Activated gamma-delta T cell treated with anti-CD3 and anti-CD28 coated beads, Interleukin-2, amount 50 U/mL, for 16 hours (primary cell): ENCODE results near the gene GTPBP10.
"Not testable (repeated sequence)": the region's sequence is repeated elsewhere in the genome, so short reads cannot be mapped to it uniquely, and the experiment has no call there.

ENCODE experiments used
- DNase-seq: peaks from one replicate; pipeline ENCODE4 v3.0.0-alpha.2; 2020; ENCODE audit warnings: low read depth

GTPBP10 gene

DNA sequence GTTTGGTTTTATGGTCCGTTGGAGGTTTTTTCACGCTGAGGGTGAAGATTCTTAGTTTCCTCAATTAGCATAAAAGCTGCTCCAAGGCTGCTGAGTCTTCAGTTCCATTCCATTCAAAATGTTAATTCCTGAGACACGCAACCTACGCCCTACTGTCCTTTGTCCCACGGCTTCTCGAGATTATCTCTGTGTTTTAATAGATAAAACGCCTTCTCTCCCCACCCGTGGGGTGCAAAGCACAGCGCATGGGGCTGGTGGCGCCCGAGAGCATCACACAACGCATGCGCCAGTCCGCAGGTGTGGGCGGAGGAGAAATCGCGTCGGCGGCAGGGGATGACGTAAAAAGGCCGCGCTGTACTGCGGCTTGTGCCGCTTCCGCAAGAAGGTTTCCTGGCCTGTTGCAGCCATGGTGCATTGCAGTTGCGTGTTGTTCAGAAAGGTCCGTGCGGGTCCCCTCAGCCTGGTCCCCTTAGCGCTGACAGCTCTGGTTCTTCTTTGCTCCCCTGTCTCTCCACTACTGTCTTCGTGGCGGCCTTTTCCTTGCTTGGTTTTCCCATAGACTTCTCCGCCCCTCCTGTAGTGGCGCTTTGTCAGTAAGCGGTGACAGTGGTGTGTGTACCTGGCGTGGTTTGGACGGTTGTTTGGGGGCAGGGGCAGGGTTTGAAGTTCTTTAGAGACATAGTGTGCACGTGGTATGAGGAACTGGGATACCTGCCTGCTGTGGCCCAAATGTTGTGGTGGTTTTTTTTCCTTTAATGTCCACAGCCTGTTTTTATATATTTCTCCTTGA is at the start of gene GTPBP10:
Gene GTPBP10 (plus strand): TSS at position 381 of the 790 bp plus-strand sequence. CDS start 26 bp downstream, at position 407.
- DNase-seq, result peak; percentile 94

DNA sequence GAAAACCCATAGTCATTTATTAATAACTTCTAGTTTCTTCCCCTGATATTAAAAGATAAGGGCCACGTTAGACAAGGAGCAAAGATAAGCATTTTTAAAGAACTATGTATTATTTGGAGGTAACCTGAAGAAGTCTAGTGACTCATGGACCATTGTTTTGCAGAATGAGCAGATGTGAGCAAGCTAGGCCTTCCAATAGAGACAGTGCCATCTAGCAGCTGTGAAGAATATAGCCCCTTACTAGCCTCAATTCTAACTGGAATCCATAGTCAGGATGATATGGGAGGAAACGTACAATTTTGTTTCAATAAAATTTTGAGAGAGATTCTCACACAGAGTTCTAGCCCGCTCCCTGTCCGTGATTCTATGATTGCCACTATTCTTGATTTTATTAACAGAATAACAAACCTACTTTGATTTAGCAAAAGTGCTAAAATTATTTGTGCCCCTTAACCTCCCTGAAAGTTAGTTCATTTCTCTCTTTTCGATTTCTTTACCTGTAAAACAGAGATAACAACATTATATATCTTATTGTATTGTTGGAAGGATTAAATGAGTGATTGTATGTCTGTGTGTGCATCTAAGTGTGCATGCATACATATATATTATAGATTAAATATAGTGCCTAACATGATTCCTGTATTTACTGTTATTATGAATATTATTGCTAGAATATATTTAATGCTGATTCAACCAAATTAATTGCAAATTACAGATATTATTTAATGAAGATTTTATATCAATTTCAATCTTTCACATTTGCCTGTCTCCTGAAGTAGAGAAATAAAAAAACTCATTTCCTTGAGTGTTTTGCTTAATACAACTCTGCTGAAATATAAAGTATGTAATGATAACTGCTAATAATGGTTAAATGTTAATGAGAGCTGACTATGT is 48.1 kb upstream of the GTPBP10 start:
- no peak for DNase-seq

- DNase-seq, result no peak
Observed at GRCh38 chr7:90303241-90303640, 43.3 kb upstream of the GTPBP10 start.

DNA sequence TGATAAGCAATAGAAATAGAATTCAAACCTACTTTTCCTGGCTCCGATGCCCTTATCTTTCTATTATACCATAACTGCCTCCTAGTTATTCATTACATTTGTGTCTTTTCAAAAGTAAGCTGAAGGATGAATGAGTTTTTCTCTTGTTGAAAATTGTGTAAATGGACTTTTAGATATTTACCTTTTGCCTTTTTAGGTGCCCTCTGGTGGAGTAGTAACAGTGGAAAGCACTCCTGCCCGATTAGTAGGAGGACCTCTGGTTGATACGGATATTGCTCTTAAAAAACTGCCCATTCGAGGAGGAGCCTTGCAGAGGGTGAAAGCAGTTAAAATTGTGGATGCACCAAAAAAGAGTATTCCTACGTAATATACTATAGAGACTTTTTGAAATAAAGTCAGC is 36.6 kb upstream of the GTPBP10 start:
- DNase-seq, result no peak

DNA sequence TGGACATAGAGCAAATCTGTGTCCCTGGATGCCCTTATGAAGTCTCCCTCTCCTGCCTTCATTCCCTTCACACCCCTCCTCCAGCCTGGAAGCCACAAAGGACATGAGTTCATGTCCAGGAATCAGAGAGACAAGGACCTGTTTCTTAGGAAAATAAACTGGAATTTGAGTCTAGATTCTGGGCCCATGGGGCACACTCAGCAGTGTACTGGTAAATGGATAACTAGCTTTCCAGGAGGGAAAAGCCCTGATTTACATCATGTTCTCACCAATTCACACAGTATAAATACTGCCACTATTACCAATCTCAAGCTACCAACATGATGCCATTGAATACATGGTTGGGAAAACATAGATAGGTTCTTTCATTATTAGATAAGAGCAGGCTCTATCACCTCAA is 35.3 kb upstream of the GTPBP10 start:
- DNase-seq, result no peak

DNA sequence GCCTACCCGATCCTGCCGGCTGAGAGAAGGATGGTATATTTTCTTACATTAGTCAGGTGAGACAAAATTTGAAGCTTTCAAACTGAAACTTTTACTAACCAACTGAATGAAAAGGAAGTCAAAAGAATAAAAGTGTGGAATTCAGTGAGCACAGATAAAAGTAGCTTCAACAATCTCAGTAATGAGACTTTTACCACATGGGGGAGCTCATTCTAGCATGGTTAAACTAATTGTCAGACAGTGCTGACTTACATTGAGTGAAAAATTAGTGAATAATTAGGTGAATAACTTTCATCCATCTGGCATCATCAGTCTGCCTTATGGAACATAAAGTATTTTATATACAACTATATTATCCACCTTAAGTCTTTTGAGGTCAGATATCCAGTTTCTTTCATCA is 33.8 kb upstream of the GTPBP10 start:
- DNase-seq, result no peak

DNA sequence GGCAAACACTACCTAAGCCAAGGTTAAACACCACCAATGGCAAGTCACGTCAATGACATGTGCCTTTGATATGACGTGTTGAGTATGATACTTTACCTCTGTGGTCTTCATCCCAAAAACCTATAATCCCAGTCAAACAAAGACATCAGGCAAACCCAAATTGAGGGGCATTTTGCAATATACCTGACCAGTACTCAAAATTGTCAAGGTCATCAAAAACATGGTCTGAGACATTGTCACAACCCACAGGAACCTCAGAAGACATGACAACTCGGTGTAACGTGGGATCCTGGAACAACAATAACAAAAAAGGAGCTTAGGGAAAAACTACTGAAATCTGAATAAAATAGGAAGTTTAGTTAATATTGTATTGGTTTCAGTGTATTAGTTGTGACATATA is 32.6 kb upstream of the GTPBP10 start:
- no peak for DNase-seq

DNA sequence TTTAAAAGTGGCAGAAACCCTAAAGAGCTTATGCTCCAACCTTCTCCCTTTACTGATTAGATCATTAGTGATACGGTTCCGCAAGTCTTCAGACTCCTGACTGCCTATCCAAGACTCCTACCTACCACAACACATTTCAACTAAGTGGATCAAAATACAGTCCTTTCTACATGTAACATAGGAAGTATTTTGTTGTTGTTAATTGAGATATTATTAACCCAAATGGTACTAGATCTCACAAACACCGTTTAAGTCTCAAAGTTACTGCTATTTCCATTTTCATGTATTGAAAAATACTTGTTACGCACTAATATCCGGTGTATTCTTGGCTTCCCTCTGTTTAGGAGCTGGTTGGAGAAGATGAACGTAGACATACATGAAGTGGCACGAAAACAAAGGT is 26.5 kb upstream of the GTPBP10 start:
- DNase-seq, result no peak

- DNase-seq, result no peak
Observed at GRCh38 chr7:90320418-90320800, 26.1 kb upstream of the GTPBP10 start.

GRCh38 chr7:90320801-90321494 is 25.6 kb upstream of the GTPBP10 start, which contains the start of gene FAM237B:
Gene FAM237B, minus strand, starts transcription at chr7:90321304. Its CDS starts 1,556 bp downstream, at chr7:90319748.
- no peak for DNase-seq

- DNase-seq, result no peak
Observed at GRCh38 chr7:90322837-90323236, 23.7 kb upstream of the GTPBP10 start.

GRCh38 chr7:90326500-90326899 is 20.0 kb upstream of the GTPBP10 start:
- DNase-seq, result no peak

- no peak for DNase-seq
Observed at GRCh38 chr7:90334193-90334843, 12.2 kb upstream of the GTPBP10 start.

DNA sequence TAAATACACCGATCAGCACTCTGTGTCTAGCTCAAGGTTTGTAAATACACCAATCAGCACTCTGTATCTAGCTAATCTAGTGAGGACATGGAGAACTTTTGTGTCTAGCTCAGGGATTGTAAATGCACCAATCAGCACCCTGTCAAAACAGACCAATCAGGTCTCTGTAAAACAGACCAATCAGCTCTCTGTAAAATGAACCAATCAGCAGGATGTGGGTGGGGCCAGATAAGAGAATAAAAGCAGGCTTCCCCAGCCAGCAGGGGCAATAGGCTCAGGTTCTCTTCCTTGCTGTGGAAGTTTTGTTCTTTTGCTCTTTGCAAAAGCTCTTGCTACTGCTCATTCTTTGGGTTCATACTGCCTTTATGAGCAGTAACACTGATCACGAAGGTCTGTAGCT is 11.6 kb upstream of the GTPBP10 start:
- not testable (repeated sequence) for DNase-seq

GRCh38 chr7:90337106-90337505 is 9.4 kb upstream of the GTPBP10 start:
- no peak for DNase-seq

DNA sequence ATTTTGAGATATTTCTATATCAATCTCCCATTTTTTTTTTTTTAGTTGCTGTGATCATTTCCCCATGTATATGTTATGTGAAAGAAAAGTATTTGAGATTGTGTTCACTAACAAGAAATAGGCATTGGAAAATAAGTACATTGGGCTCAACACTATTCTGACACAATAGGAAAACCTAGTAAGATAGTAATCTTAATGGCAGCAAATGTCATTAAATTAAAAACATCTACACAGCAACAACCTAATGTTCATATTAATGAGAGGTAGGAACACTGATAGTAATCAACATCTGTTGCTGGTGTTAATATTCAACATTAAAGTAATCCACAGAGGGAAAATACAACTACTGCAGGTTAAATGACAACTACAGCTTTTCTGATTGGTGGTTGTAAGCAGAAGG is 1.5 kb upstream of the GTPBP10 start:
- DNase-seq, result no peak

DNA sequence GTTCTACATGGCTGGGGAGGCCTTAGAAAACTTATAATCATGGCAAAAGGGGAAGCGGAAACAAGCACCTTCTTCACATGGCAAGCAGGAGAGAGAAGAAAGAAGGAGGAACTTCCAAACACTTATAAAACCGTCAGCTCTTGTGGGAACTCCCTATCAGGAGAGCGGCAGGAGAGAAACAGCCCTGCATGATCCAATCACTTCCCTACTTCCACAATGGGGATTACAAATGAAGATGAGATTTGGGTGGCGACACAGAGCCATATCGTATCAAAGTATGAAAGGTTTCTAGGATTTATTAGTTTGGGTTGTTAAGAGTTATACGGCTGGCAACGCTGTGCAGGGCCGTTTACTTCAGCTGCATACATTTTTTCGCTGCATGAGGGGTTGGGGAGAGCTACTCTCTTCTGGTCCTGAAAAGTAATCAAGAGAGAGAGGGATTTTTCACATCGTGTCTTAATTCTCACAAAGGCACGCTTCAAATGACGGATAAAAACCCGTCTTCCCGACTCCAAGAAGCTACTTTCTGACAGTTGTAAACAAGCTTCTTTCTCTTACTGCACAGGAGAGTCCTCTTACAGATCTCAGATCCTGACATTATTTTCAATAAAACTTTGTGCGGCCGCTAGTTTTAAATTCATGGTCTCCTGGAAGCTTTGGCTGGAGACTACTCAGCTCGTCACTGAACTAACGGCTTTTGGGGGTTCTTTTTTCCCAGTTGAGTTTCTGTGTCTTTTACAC is 751 bp upstream of the GTPBP10 start:
- no peak for DNase-seq

- no peak for DNase-seq
Observed at GRCh38 chr7:90347759-90348158, 1.2 kb downstream of the GTPBP10 start.

DNA sequence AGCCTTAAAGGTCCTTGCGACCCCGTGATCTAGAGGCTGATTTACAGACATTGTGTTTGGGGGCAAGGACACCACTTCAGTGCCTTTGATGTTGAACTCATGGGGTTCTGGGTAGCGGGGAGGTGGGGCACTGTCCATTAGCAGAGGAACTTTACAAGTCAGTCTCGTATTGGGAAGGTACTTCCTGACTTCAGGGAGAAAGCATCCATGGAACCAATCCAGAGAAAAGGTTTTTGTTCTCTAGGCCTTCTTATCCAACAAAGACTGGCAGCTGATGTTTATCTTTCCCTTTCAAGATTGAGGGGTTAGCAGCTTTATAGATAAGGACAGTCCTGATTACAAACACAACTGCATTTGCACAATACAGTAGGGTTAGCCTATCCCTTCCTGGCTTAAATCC is 2.8 kb downstream of the GTPBP10 start:
- DNase-seq, result no peak

- not testable (repeated sequence) for DNase-seq
Observed at GRCh38 chr7:90350032-90350431, 3.5 kb downstream of the GTPBP10 start.

DNA sequence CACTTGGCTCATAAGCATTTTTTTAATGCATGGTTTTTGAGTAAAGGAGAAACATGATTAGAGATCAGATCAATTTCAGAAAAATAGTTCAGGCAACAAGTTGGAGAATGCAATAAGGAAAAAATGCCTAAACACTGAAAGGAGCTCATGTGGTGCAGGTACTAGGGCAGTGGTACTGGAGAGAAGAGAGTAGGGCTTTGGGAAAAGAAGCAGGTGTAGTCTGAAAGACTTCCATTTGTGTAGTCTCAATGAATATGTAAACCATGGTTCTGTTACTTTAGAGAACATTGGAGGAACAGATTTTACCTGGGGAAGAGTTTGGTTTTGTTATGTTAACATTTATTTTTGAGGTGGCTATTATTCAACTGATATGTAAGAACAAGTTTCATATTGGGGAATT is 5.5 kb downstream of the GTPBP10 start:
- no peak for DNase-seq
